ENCODE measurements around the gene SLC25A12. TPM values are rescaled to one million over a fixed set of nuclear protein-coding genes. Genes with fewer than 3 reads are reported as not detected.

SLC25A12 gene
- total RNA-seq, 1 experiment from 2014 or later: 17.7 TPM

DNA sequence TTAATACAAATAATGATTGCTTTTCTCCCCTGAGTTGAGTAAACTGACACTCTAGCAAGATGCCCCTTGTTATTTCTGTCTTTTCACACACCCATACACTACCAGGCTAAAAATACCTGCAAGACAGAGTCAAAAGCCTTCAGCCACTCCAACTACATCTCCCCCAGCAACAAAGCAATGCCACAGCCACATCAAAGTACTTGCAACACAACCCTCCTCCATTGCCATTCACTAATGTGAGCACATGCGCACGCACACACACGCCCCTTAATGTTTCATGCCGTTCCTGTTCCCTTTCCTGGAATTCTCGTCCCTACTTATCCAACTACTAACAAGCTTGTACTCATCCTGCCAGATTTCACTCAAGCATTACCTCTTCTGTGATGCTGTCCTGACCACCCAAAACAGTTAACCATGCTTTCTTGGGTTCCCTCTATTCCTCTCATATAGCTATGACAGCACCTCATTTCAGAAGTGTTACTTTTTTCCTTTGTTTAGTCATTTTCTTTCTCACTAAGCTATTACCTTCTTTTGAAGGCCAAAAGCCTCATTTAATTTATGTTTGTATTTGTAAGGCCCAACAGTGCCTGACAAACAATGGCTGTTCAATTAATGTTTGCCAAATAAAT, 29.6 kb downstream of the SLC25A12 start:
- TF ChIP-seq, protein P1, sequence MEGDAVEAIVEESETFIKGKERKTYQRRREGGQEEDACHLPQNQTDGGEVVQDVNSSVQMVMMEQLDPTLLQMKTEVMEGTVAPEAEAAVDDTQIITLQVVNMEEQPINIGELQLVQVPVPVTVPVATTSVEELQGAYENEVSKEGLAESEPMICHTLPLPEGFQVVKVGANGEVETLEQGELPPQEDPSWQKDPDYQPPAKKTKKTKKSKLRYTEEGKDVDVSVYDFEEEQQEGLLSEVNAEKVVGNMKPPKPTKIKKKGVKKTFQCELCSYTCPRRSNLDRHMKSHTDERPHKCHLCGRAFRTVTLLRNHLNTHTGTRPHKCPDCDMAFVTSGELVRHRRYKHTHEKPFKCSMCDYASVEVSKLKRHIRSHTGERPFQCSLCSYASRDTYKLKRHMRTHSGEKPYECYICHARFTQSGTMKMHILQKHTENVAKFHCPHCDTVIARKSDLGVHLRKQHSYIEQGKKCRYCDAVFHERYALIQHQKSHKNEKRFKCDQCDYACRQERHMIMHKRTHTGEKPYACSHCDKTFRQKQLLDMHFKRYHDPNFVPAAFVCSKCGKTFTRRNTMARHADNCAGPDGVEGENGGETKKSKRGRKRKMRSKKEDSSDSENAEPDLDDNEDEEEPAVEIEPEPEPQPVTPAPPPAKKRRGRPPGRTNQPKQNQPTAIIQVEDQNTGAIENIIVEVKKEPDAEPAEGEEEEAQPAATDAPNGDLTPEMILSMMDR (conservative IDR thresholded peaks at IDR 0.05; ENCODE audit: low read depth, low read length): no peak
- TF ChIP-seq EZH2 (IDR thresholded peaks at IDR 0.05; ENCODE audit: borderline replicate concordance, low read depth, low read length, poor library complexity, severe bottlenecking): no peak
- ChIA-PET POLR2A (ENCODE audit: low non-redundant PET) (no interaction called here), CTCF (no interaction called here)
- Histone ChIP-seq H3K27ac (ENCODE audit: low read depth, low read length, poor library complexity, severe bottlenecking) (no peak overlapping the region), H3K9me3 (ENCODE audit: low read depth, low read length, poor library complexity, severe bottlenecking) (no peaks in the 10 kb centered on the region), H3K36me3 (ENCODE audit: insufficient read depth, low read length, poor library complexity, severe bottlenecking) (no peaks in the 10 kb centered on the region), H3K4me3 (ENCODE audit: low read depth, low read length, poor library complexity, severe bottlenecking) (no peak overlapping the region), H3K27me3 (replicated peaks; ENCODE audit: insufficient read depth, low read depth, low read length, poor library complexity) (no peaks in the 10 kb centered on the region), H3K4me1 (ENCODE audit: insufficient read depth, low read length, poor library complexity, severe bottlenecking) (no peaks in the 10 kb centered on the region)
- intact Hi-C loops (cut with micrococcal nuclease; ENCODE audit: unreplicated experiment): no loop called here
- no peak for DNase-seq (ENCODE audit: low spot score)
- no TSS peak for BruUV-seq (replicated peaks)

DNA sequence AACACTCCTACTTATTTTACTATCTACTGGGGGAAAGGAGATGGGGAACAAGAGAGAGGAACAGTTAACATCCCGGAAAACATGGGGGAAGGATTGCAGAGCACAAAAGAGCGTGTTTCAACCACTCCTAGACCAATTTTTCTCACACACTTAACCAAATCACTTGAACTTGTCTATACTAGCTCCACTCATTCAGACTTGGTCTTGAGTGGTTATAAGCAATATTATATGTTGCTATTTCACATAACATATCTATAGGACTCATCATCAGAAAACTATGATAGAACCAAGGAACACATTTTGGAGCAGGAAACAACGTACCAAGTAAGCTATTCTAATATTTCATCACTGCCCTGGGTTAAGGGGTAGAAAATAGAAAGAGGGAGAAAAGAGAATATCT, 31.5 kb downstream of the SLC25A12 start:
- TF ChIP-seq, protein P1 (conservative IDR thresholded peaks at IDR 0.05; ENCODE audit: low read depth, low read length): no peak
- TF ChIP-seq EZH2 (IDR thresholded peaks at IDR 0.05; ENCODE audit: borderline replicate concordance, low read depth, low read length, poor library complexity, severe bottlenecking): no peak
- no peak for DNase-seq (ENCODE audit: low spot score)
- no peaks in the 10 kb centered on the region for H3K27me3 ChIP-seq (replicated peaks; ENCODE audit: insufficient read depth, low read depth, low read length, poor library complexity)
- intact Hi-C loops (cut with micrococcal nuclease; ENCODE audit: unreplicated experiment): no loop called here
- no peaks in the 10 kb centered on the region for H3K4me1 ChIP-seq (ENCODE audit: insufficient read depth, low read length, poor library complexity, severe bottlenecking)
- H3K36me3 ChIP-seq (ENCODE audit: insufficient read depth, low read length, poor library complexity, severe bottlenecking): no peaks in the 10 kb centered on the region
- no TSS peak for BruUV-seq (replicated peaks)
- H3K27ac ChIP-seq (ENCODE audit: low read depth, low read length, poor library complexity, severe bottlenecking): no peak overlapping the region
- CTCF ChIA-PET: no interaction called here
- no peaks in the 10 kb centered on the region for H3K9me3 ChIP-seq (ENCODE audit: low read depth, low read length, poor library complexity, severe bottlenecking)
- no peak overlapping the region for H3K4me3 ChIP-seq (ENCODE audit: low read depth, low read length, poor library complexity, severe bottlenecking)
- POLR2A ChIA-PET (ENCODE audit: low non-redundant PET): no interaction called here

DNA sequence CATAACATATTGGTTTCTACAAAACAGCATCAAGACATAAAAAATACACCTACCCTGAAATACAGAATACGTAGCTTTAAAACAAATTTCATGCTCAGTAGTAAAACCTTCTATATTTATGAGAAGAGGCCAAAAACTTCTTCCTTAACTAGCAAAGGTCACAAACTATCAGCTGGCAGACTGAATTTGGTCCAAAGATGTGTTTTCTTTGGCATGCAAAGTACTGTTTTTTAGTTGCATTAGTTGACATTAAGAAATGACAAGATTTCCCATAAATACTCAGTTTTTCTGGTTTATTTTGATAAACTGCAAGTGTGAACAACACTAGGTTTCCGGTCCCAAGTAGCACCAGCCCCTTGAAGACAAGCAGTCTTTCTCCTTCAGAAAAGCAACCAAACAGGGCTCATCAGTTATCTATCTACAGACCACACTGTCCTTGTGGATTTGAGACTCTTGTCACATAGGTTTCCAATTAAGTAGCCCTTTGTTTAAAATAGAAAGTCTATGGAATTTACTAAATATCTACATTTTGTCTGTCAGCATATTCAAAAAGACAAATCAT, 35.6 kb downstream of the SLC25A12 start:
- no peak for DNase-seq (ENCODE audit: low spot score)
- H3K27ac ChIP-seq (ENCODE audit: low read depth, low read length, poor library complexity, severe bottlenecking): no peak overlapping the region
- H3K27me3 ChIP-seq (replicated peaks; ENCODE audit: insufficient read depth, low read depth, low read length, poor library complexity): no peaks in the 10 kb centered on the region
- no peak overlapping the region for H3K4me3 ChIP-seq (ENCODE audit: low read depth, low read length, poor library complexity, severe bottlenecking)
- intact Hi-C loops (cut with micrococcal nuclease; ENCODE audit: unreplicated experiment): no loop called here
- H3K4me1 ChIP-seq (ENCODE audit: insufficient read depth, low read length, poor library complexity, severe bottlenecking): no peaks in the 10 kb centered on the region
- H3K9me3 ChIP-seq (ENCODE audit: low read depth, low read length, poor library complexity, severe bottlenecking): no peaks in the 10 kb centered on the region
- CTCF ChIA-PET: no interaction called here
- no peaks in the 10 kb centered on the region for H3K36me3 ChIP-seq (ENCODE audit: insufficient read depth, low read length, poor library complexity, severe bottlenecking)
- no TSS peak for BruUV-seq (replicated peaks)
- TF ChIP-seq, protein P1 (conservative IDR thresholded peaks at IDR 0.05; ENCODE audit: low read depth, low read length): no peak
- no peak for TF ChIP-seq EZH2 (IDR thresholded peaks at IDR 0.05; ENCODE audit: borderline replicate concordance, low read depth, low read length, poor library complexity, severe bottlenecking)
- POLR2A ChIA-PET (ENCODE audit: low non-redundant PET): interaction anchor here (0.6 kb wide), 1 partner anchor 678 kb away, joined by 3 read pairs; no protein-coding TSS in a partner anchor
